Pancreas (tissue), 10 donors: Measurements from ENCODE around the gene MAN1A1. TPM values are rescaled to one million over a fixed set of nuclear protein-coding genes. Genes with fewer than 3 reads are reported as not detected.
"Not testable (repeated sequence)": the region's sequence is repeated elsewhere in the genome, so short reads cannot be mapped to it uniquely, and the experiment has no call there.

ENCODE experiments used
- ATAC-seq, 4 donors: fragments of 200-7000 bp; cut with Tn5 transposase; one replicate each; pipeline versions ENCODE4 v1.8.0 to v1.9.1; 2020; ENCODE audit warnings: mild to moderate bottlenecking in 4 of 4, moderate library complexity in 4 of 4
- DNase-seq, 6 donors: peaks; one replicate each; pipeline ENCODE4 v3.0.0-alpha.2; 2020
- FAIRE-seq: peaks from 2 replicates; lab custom pipeline; 2012; peaks lifted over from hg19 to GRCh38; lab: Jason Lieb, UNC
- H3K27ac ChIP-seq, 4 donors: fragments of 200-600 bp; sonication (generic); 1 replicate in 3 of 4; 2 replicates in 1 of 4; pipeline versions ENCODE4 v1.5.0 to v1.8.0; 2020
- H3K27me3 ChIP-seq, 4 donors: fragments of 200-600 bp; one replicate each; pipeline ENCODE4 v1.8.0; 2021
- H3K36me3 ChIP-seq, 3 donors: fragments of 200-600 bp; sonication (generic) in 1 of 3; one replicate each; pipeline versions ENCODE4 v1.5.0 to v1.8.0; 2020 to 2021
- H3K4me1 ChIP-seq, 3 donors: fragments of 200-600 bp; one replicate each; pipeline ENCODE4 v1.8.0; 2021
- H3K4me3 ChIP-seq, 4 donors: fragments of 200-600 bp; sonication (generic) in 2 of 4; one replicate each; pipeline versions ENCODE4 v1.5.0 to v1.8.0; 2020 to 2021
- H3K9me3 ChIP-seq, 4 donors: fragments of 200-600 bp; one replicate each; pipeline ENCODE4 v1.8.0; 2021
- WGBS, 2 donors: extraction: QIAGEN DNeasy Blood & Tissue Kit; methylation state at CpG; one replicate each; pipeline ENCODE4 v1.1.7; 2013; 5-methylcytosine and 5-hydroxymethylcytosine counted together
- intact Hi-C, 3 donors: fragments of 100-400 bp; cut with DNase I; formaldehyde crosslinking; loops; one replicate each; pipeline versions ENCODE4 v1.11.1 to v1.14.2; 2022
- polyA plus RNA-seq, 2 donors: library from polyadenylated mRNA; stranded (reverse); fragments of 200-250 nt; gene quantifications; one replicate each; pipeline ENCODE4 v1.2.3, GENCODE V29; 2013
- total RNA-seq, 6 donors: library from RNA; stranded (reverse); fragmentation: NEBNext Ultra II Directional in 4 of 6; extraction: Animal tissue kit (Norgen Biotek cat#: 25700) in 4 of 6; gene quantifications; one replicate each; pipeline versions ENCODE4 v1.2.1 to v1.2.4, GENCODE V29; 2021 to 2023
- TF ChIP-seq, protein P1 (sequence below), 4 donors: fragments of 200-600 bp; sonication (generic) in 3 of 4; IDR thresholded peaks; one replicate each; pipeline versions ENCODE4 v1.5.0 to v1.8.0; 2021; ENCODE audit warnings: antibody characterized with exemption in 4 of 4
- donor health status: healthy with polysubstance abuse.
- donor health status: DM: no; HTN: no; CAD: no; lungs with moderate emphysema.
- donor health status: DM: no; HTN: no; CAD: no.
- donor health status: control.
- donor health status: control.
- donor health status: Bipolar disorder and iron deficiency.
- donor health status: DM: yes; HTN: yes; CAD: no.
- donor health status: DM: no; HTN: no; CAD: no.
- donor health status: DM: no; HTN: no; CAD: no.
- donor health status: DM: yes; HTN: yes; CAD: no.

Gene MAN1A1
- total and polyA plus RNA-seq, 8 donors, result 11.7 to 86.1 (median 30.7) TPM

DNA sequence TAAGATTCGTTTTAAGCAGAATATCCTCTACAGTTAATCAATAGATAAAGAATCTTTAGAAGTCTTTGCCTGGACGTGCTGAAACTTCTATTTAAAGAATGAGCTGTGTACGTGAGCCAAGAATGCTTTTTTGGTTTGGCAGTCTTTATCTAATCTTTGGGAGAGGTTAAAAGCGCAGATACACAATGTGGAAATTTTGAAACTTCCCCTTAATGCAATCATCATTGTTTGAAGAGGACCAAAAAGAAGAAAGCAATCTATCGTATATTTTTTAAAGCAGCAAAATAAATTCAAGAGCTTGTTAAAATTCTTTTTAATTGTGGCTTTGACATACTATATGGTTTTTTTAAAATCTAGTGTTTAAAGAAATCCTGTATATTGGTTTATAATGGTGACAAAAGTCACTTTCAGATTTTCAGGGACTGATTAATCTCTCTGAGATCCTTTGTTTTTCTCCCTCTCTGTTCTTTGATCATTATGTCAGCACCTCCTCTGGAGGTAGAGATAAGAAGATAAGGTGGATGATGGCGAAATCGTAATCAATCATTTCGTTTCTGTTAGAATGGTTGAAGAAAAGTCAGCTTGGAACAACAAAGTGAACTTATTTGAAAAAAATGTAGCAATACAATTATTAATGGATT, 179.0 kb downstream of the MAN1A1 start:
- H3K9me3 ChIP-seq, result no peaks in the 10 kb centered on the region
- TF ChIP-seq, protein P1, sequence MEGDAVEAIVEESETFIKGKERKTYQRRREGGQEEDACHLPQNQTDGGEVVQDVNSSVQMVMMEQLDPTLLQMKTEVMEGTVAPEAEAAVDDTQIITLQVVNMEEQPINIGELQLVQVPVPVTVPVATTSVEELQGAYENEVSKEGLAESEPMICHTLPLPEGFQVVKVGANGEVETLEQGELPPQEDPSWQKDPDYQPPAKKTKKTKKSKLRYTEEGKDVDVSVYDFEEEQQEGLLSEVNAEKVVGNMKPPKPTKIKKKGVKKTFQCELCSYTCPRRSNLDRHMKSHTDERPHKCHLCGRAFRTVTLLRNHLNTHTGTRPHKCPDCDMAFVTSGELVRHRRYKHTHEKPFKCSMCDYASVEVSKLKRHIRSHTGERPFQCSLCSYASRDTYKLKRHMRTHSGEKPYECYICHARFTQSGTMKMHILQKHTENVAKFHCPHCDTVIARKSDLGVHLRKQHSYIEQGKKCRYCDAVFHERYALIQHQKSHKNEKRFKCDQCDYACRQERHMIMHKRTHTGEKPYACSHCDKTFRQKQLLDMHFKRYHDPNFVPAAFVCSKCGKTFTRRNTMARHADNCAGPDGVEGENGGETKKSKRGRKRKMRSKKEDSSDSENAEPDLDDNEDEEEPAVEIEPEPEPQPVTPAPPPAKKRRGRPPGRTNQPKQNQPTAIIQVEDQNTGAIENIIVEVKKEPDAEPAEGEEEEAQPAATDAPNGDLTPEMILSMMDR (IDR thresholded peaks at IDR 0.05), result no peak
- H3K4me3 ChIP-seq, result no peak overlapping the region
- peak overlapping the region in 2 of 4 donors; percentile 19 to 40 for H3K27ac ChIP-seq
- H3K36me3 ChIP-seq, result no peaks in the 10 kb centered on the region
- H3K27me3 ChIP-seq, result no peaks in the 10 kb centered on the region
- FAIRE-seq (no peak), DNase-seq (no peak), ATAC-seq (peak in 3 of 4 donors; percentile 41 to 69 (median 41))
- 7% methylated on average over 8 of the region's 8 CpGs for WGBS, 2 donors
- intact Hi-C loops, result no loop called here
- H3K4me1 ChIP-seq, result peaks cover 0 to 18% (median 8%) of the 10 kb centered on the region in 3 donors

DNA sequence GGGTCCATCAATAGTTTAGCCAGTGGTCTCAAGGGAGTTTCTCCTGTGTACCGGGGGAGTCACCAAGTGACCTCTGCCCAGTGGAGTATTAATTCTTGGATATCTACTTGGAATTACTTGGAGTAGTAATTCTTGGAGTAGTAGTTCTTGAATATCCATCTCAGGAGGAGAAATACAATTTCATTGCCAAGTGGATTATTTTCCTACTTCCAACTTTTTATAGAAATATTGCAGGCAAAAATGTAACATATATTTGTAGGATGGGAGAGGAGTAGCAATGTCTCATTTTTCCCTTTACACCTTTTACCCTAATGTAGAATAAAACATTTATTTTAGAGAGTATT, 179.5 kb downstream of the MAN1A1 start:
- ATAC-seq (no peak), FAIRE-seq (no peak), DNase-seq (no peak)
- no peak overlapping the region for H3K4me3 ChIP-seq
- intact Hi-C loops, result no loop called here
- H3K36me3 ChIP-seq, result no peaks in the 10 kb centered on the region
- TF ChIP-seq, protein P1 (IDR thresholded peaks at IDR 0.05), result no peak
- H3K4me1 ChIP-seq, result peaks cover 0 to 18% (median 8%) of the 10 kb centered on the region in 3 donors
- WGBS, 2 donors, result 54 to 60% methylated on average over 1 of the region's 1 CpG
- H3K9me3 ChIP-seq, result no peaks in the 10 kb centered on the region
- peak overlapping the region in 2 of 4 donors; percentile 19 to 40 for H3K27ac ChIP-seq
- H3K27me3 ChIP-seq, result no peaks in the 10 kb centered on the region

DNA sequence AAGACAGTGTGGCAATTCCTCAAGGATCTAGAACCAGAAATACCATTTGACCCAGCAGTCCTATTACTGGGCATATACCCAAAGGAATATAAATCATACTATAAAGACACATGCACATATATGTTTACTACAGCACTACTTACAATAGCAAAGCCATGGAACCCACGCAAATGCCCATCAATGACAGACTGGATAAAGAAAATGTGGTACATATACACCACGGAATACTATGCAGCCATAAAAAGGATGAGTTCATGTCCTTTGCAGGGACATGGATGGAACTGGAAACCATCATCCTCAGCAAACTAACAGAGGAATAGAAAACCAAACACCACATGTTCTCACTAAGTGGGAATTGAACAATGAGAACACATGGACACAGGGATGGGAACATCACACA, 180.2 kb downstream of the MAN1A1 start:
- H3K4me3 ChIP-seq, ATAC-seq, H3K27ac ChIP-seq, intact Hi-C loops, H3K36me3 ChIP-seq, DNase-seq, H3K27me3 ChIP-seq, H3K9me3 ChIP-seq, FAIRE-seq: not testable (repeated sequence)
- WGBS, 2 donors, result 94 to 95% methylated on average over 2 of the region's 2 CpGs
- H3K4me1 ChIP-seq, result peaks cover 0 to 18% (median 8%) of the 10 kb centered on the region in 3 donors

DNA sequence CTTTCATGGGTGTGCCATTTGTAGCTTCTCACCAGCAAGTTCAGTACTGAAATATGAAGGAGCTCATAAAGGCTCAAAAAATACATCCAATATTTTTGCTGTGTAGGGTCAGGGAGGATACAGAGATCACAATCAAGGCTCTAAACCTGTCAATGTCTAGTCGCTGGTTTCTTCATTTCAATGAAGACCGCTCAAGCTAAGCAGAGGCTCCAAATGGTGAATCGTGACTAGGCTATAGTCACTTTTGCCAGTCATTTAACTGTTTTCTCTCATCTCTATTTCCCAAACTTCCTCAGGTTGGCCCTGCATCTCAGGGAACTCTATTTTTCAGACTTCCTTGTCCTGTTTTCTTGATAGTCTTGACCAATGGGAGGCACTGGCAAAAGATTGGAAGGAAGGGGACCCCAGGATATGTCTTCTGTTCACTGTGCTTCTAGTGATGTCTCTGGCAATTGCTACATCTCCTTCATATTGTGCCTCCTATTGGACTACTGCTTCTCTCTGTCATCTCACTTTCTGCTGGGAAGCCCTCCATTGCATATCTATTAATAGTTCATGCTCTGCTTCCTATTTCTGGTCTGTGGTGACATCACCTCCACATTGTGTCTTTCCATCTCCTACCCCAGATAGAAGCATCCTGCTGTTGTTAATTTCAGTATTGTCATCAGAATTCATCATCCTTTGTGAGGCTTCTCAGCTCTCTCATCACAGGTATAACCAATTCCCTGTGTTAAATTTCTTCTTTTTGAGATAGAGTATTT, 183.4 kb downstream of the MAN1A1 start:
- WGBS, 2 donors, result 88 to 92% methylated on average over 3 of the region's 3 CpGs
- DNase-seq (no peak), FAIRE-seq (no peak), ATAC-seq (no peak)
- no peaks in the 10 kb centered on the region for H3K36me3 ChIP-seq
- intact Hi-C loops, result no loop called here
- H3K4me1 ChIP-seq, result peaks cover 0 to 10% (median 5%) of the 10 kb centered on the region in 3 donors
- H3K27ac ChIP-seq, result no peak overlapping the region
- TF ChIP-seq, protein P1 (IDR thresholded peaks at IDR 0.05), result no peak
- no peak overlapping the region for H3K4me3 ChIP-seq
- no peaks in the 10 kb centered on the region for H3K27me3 ChIP-seq
- no peaks in the 10 kb centered on the region for H3K9me3 ChIP-seq

DNA sequence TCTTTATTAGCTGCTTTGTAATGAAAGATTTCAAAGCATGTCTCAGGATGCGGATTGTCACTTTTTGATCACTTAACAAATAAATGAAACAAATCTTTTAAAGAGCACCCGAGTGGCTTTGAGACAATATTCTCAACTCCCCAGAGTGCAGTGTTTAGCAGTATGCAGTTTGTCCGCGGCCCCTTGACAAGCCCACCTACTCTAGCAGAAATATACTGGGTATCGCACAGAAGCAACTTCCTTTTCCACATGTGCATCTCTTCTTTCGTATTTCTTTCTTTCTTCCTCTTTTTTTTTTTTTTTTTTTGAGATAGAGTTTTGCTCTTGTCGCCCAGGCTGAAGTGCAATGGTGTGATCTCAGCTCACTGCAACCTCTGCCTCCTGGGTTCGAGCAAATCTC, 186.6 kb downstream of the MAN1A1 start:
- Histone ChIP-seq H3K27me3 (no peaks in the 10 kb centered on the region), H3K9me3 (no peaks in the 10 kb centered on the region), H3K36me3 (no peaks in the 10 kb centered on the region), H3K27ac (peak overlapping the region in 2 of 4 donors; percentile 34 to 69), H3K4me1 (peaks cover 0 to 5% (median 0%) of the 10 kb centered on the region in 3 donors), H3K4me3 (no peak overlapping the region)
- TF ChIP-seq, protein P1 (IDR thresholded peaks at IDR 0.05), result no peak
- ATAC-seq (no peak), DNase-seq (no peak), FAIRE-seq (no peak)
- intact Hi-C loops, result no loop called here
- WGBS, 2 donors, result 72 to 82% methylated on average over 8 of the region's 8 CpGs
